ENCODE results near the gene CDKN1C. TPM values are rescaled to one million over a fixed set of nuclear protein-coding genes. Genes with fewer than 3 reads are reported as not detected.

The CDKN1C gene
- polyA plus RNA-seq, 1 of the 3 experiments (the other 2 are of a cell fraction) = 1.6 TPM

- Histone ChIP-seq H3F3A (replicated peaks; ENCODE audit: insufficient read depth) (no peaks in the 10 kb centered on the region), H2AFZ (ENCODE audit: low read depth) (no peak overlapping the region), H3K4me3 (ENCODE audit: low read depth in 2 of 2, low read length in 1 of 2) (no peak overlapping the region), H3K27me3 (ENCODE audit: insufficient read depth) (no peaks in the 10 kb centered on the region), H3K4me2 (no peak overlapping the region), H3K9me2 (no peaks in the 10 kb centered on the region), H4K20me1 (ENCODE audit: insufficient read depth) (no peaks in the 10 kb centered on the region), H3K9ac (no peak overlapping the region), H3K79me2 (ENCODE audit: insufficient read depth) (no peaks in the 10 kb centered on the region), H3K27ac (ENCODE audit: low read depth in 2 of 2, low read length in 1 of 2) (no peak overlapping the region), H3K36me3 (replicated peaks in 1 of 2; ENCODE audit: control insufficient read depth in 1 of 2, insufficient read depth in 2 of 2, low read length in 1 of 2) (no peaks in the 10 kb centered on the region), H3K4me1 (ENCODE audit: control insufficient read depth in 1 of 2, insufficient read depth in 2 of 2, low read depth in 1 of 2, low read length in 1 of 2) (peaks cover 0 to 20% of the 10 kb centered on the region in 2 experiments; a peak in 1 of 4 replicates), H3K9me3 (no peaks in the 10 kb centered on the region)
- TF ChIP-seq TEAD4 (IDR thresholded peaks at IDR 0.05; ENCODE audit: borderline replicate concordance, insufficient read depth) (no peak), NFIC (IDR thresholded peaks at IDR 0.05; ENCODE audit: borderline replicate concordance) (no peak), FOXJ3 (CRISPR knock-in tag; IDR thresholded peaks at IDR 0.05) (no peak), CTCF (IDR thresholded peaks at IDR 0.05) (no peak), SMC3 (IDR thresholded peaks at IDR 0.05; ENCODE audit: low read depth, low read length) (no peak), RXRA (IDR thresholded peaks at IDR 0.05; ENCODE audit: borderline replicate concordance, low read depth) (no peak), GATA2 (CRISPR knock-in tag; IDR thresholded peaks at IDR 0.05) (no peak), ELF1 (IDR thresholded peaks at IDR 0.05) (no peak), USF2 (IDR thresholded peaks at IDR 0.05; ENCODE audit: borderline replicate concordance, low read depth, low read length) (no peak), POLR2AphosphoS5 (IDR thresholded peaks at IDR 0.05; ENCODE audit: low read depth, low read length) (no peak)
- POLR2A ChIA-PET = no interaction called here
- WGBS (ENCODE audit: low lambda C conversion rate) = 79% methylated on average over 11 of the region's 14 CpGs
- CTCF ChIA-PET = interaction anchor here (1.1 kb wide), 1 partner anchor 312 kb away, joined by 3 read pairs; no protein-coding TSS in a partner anchor
- DNase-seq = no peak
Measured at GRCh38 chr11:2843551-2843950, 42.0 kb downstream of the CDKN1C start.

GRCh38 chr11:2842876-2843275 lies 42.7 kb downstream of the CDKN1C start:
- Histone ChIP-seq H3F3A (replicated peaks; ENCODE audit: insufficient read depth) (no peaks in the 10 kb centered on the region), H3K4me3 (ENCODE audit: low read depth in 2 of 2, low read length in 1 of 2) (no peak overlapping the region), H3K4me2 (no peak overlapping the region), H2AFZ (ENCODE audit: low read depth) (no peak overlapping the region), H3K27ac (ENCODE audit: low read depth in 2 of 2, low read length in 1 of 2) (no peak overlapping the region), H3K9me2 (no peaks in the 10 kb centered on the region), H3K9ac (no peak overlapping the region), H3K79me2 (ENCODE audit: insufficient read depth) (no peaks in the 10 kb centered on the region), H3K27me3 (ENCODE audit: insufficient read depth) (no peaks in the 10 kb centered on the region), H4K20me1 (ENCODE audit: insufficient read depth) (no peaks in the 10 kb centered on the region), H3K9me3 (no peaks in the 10 kb centered on the region), H3K4me1 (ENCODE audit: control insufficient read depth in 1 of 2, insufficient read depth in 2 of 2, low read depth in 1 of 2, low read length in 1 of 2) (peaks cover 0 to 27% of the 10 kb centered on the region in 2 experiments; a peak in 1 of 4 replicates), H3K36me3 (replicated peaks in 1 of 2; ENCODE audit: control insufficient read depth in 1 of 2, insufficient read depth in 2 of 2, low read length in 1 of 2) (no peaks in the 10 kb centered on the region)
- POLR2A ChIA-PET = no interaction called here
- CTCF ChIA-PET = interaction anchor here (1.1 kb wide), 1 partner anchor 312 kb away, joined by 3 read pairs; no protein-coding TSS in a partner anchor
- no peak for DNase-seq
- WGBS (ENCODE audit: low lambda C conversion rate) = 77% methylated on average over 9 of the region's 16 CpGs
- no peak for TF ChIP-seq ELF1 (IDR thresholded peaks at IDR 0.05)
- TF ChIP-seq FOSL2 (IDR thresholded peaks at IDR 0.05; ENCODE audit: borderline replicate concordance, low read depth) = no peak
- TF ChIP-seq YY1 (IDR thresholded peaks at IDR 0.05; ENCODE audit: low read depth) = no peak
- no peak for TF ChIP-seq CTCF (IDR thresholded peaks at IDR 0.05)
- TF ChIP-seq RCOR1 (IDR thresholded peaks at IDR 0.05; ENCODE audit: low read length) = no peak
- TF ChIP-seq GABPA (IDR thresholded peaks at IDR 0.05; ENCODE audit: low read depth) = no peak
- TF ChIP-seq GATA2 (CRISPR knock-in tag; IDR thresholded peaks at IDR 0.05) = no peak
- TF ChIP-seq IRF3 (IDR thresholded peaks at IDR 0.05; ENCODE audit: low read depth, low read length) = no peak
- TF ChIP-seq FOXM1 (IDR thresholded peaks at IDR 0.05; ENCODE audit: low read depth) = no peak
- no peak for TF ChIP-seq SIN3A (IDR thresholded peaks at IDR 0.05; ENCODE audit: borderline replicate concordance, low read depth, low read length)
- TF ChIP-seq TEAD4 (IDR thresholded peaks at IDR 0.05; ENCODE audit: borderline replicate concordance, insufficient read depth) = no peak
- TF ChIP-seq JUND (IDR thresholded peaks at IDR 0.05) = no peak
- no peak for TF ChIP-seq CHD2 (IDR thresholded peaks at IDR 0.05; ENCODE audit: low read length, partially characterized antibody)
- no peak for TF ChIP-seq NFIC (IDR thresholded peaks at IDR 0.05; ENCODE audit: borderline replicate concordance)
- TF ChIP-seq PBX3 (IDR thresholded peaks at IDR 0.05) = no peak

Data from SK-N-SH (cell line).